ENCODE results near the gene DGCR8.

Gene DGCR8

DNA sequence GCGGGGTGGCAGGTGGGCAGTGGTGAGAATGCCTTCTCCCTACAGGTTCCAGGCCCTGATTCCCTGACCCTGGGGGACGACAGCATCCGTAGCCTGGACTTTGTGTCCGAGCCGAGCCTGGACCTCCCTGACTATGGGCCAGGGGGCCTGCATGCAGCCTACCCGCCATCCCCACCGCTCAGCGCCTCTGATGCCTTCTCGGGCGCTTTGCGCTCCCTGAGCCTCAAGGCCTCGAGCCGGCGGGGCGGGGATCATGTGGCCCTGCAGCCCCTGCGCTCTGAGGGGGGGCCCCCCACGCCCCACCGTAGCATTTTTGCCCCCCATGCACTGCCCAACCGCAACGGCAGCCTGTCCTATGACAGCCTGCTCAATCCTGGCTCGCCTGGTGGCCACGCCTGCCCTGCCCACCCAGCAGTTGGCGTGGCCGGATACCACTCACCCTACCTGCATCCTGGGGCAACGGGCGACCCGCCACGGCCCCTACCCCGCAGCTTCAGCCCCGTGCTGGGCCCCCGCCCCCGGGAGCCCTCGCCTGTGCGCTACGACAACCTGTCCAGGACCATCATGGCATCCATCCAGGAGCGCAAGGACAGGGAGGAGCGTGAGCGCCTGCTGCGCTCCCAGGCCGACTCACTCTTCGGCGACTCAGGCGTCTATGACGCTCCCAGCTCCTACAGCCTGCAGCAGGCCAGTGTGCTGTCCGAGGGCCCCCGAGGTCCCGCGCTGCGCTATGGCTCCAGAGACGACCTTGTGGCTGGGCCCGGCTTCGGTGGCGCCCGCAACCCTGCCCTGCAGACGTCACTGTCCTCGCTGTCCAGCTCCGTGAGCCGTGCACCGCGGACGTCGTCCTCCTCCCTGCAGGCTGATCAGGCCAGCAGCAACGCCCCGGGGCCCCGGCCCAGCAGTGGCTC, 62.9 kb downstream of the DGCR8 start:
- no peaks in the 10 kb centered on the region for H3K4me1 ChIP-seq (ENCODE audit: control insufficient read depth, low read depth, low read length)
- no peaks in the 10 kb centered on the region for H3K27me3 ChIP-seq (ENCODE audit: control insufficient read depth, insufficient read depth, low read length)
- no peak overlapping the region for H3K27ac ChIP-seq (ENCODE audit: low read length)
- no peaks in the 10 kb centered on the region for H3K9me3 ChIP-seq (ENCODE audit: control insufficient read depth, low read depth, low read length)
- H3K9ac ChIP-seq (ENCODE audit: low read length): no peak overlapping the region
- H3K36me3 ChIP-seq (ENCODE audit: control insufficient read depth, low read depth, low read length): peaks cover 3% of the 10 kb centered on the region
- no peak overlapping the region for H3K4me3 ChIP-seq (ENCODE audit: low read length)

DNA sequence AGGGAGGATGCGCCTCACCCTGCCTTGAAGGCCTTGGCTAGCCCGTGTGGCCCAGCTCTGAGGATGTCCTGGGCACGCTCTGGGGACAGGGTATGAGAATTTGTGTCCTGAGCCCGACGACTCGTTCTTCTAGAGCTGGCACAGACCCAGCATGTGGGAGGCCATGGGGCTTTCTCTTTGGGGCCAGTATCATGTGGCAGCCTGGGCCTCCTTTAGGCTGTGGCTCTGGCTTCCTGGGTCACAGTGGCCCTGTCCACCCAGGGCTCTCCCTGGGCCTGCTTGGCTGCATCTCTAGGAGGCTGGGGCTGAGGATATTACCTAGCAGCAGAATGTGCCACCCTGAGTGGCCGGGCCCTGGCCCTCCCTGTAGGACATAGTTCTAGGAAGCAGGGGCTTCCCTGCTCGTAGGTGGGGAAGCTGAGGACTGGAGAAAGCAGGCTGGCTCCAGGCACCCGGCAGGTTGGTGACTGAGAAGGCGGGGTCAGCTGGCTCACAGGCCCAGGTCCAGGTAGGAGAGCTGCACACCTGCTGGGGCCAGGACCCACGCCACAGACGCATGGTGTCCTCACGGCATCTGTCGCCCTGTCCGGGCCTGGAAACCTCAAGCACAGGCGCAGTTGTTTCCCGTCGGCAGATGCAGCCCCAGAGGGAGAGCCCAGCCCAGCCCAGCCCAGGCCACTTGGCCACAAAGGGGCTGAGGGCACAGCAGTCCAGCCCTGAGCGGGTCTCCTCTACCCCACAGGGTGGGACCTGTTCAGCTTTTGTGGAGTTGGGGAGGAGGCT, 64.0 kb downstream of the DGCR8 start:
- no peak overlapping the region for H3K4me3 ChIP-seq (ENCODE audit: low read length)
- H3K9me3 ChIP-seq (ENCODE audit: control insufficient read depth, low read depth, low read length): no peaks in the 10 kb centered on the region
- no peaks in the 10 kb centered on the region for H3K27me3 ChIP-seq (ENCODE audit: control insufficient read depth, insufficient read depth, low read length)
- no peak overlapping the region for H3K9ac ChIP-seq (ENCODE audit: low read length)
- no peaks in the 10 kb centered on the region for H3K4me1 ChIP-seq (ENCODE audit: control insufficient read depth, low read depth, low read length)
- H3K27ac ChIP-seq (ENCODE audit: low read length): no peak overlapping the region
- peaks cover 3% of the 10 kb centered on the region for H3K36me3 ChIP-seq (ENCODE audit: control insufficient read depth, low read depth, low read length)

DNA sequence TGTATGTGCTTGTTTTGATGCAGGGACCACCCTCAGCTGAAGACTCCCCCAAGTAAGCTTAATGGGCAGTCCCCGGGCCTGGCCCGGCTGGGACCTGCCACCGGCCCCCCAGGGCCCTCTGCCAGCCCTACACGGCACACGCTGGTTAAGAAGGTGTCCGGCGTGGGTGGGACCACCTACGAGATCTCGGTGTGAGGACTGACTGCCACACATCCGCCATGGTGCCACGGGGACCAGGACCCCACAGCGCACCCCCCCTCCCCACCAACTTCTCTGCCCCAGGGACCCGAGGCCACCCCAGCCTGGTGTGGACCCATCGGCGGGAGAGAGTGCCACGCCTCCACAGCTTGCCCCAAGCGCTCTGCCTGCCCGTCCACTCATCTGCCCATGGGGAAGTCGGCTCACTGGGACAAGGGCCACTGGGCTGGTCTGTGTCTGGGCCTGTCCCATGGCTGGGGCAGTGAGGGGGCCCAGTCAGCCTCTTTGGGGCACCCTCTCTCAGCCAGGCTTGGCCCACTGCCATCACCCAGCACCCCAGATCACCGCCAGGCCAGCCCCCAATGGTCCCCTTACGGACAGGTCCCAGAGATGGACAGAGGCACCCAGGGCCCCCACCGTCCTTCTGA, 65.3 kb downstream of the DGCR8 start:
- no peaks in the 10 kb centered on the region for H3K4me1 ChIP-seq (ENCODE audit: control insufficient read depth, low read depth, low read length)

DNA sequence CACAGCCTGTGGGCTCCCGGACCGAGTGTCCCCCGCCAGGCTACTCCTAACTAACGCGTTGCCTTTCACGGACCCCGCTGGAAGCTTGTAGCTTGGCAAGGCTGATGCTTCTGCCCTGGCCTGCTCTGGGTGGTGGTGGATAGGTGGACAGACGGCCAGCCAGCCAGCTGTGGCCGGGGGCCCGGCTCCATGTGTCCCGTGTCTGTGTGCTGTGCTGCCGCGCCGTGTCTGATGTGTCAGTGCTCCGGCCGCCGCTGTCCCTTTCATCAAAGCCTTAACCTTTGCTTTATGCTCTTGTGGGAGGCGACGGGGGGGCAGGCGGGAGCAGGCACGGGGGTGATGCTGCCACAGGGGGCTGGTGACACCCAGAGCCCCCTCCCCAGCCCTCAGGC, 65.8 kb downstream of the DGCR8 start:
- Histone ChIP-seq H3K27me3 (ENCODE audit: control insufficient read depth, insufficient read depth, low read length) (no peaks in the 10 kb centered on the region), H3K9ac (ENCODE audit: low read length) (no peak overlapping the region), H3K4me3 (ENCODE audit: low read length) (no peak overlapping the region), H3K4me1 (ENCODE audit: control insufficient read depth, low read depth, low read length) (no peaks in the 10 kb centered on the region), H3K36me3 (ENCODE audit: control insufficient read depth, low read depth, low read length) (no peaks in the 10 kb centered on the region), H3K9me3 (ENCODE audit: control insufficient read depth, low read depth, low read length) (no peaks in the 10 kb centered on the region), H3K27ac (ENCODE audit: low read length) (no peak overlapping the region)

More for the DNA sequence above, 65.3 kb downstream of the DGCR8 start:
- H3K36me3 ChIP-seq (ENCODE audit: control insufficient read depth, low read depth, low read length): no peaks in the 10 kb centered on the region
- no peak overlapping the region for H3K27ac ChIP-seq (ENCODE audit: low read length)
- H3K4me3 ChIP-seq (ENCODE audit: low read length): no peak overlapping the region
- no peak overlapping the region for H3K9ac ChIP-seq (ENCODE audit: low read length)
- H3K27me3 ChIP-seq (ENCODE audit: control insufficient read depth, insufficient read depth, low read length): no peaks in the 10 kb centered on the region
- H3K9me3 ChIP-seq (ENCODE audit: control insufficient read depth, low read depth, low read length): no peaks in the 10 kb centered on the region

- Histone ChIP-seq H3K27ac (ENCODE audit: low read length) (no peak overlapping the region), H3K9me3 (ENCODE audit: control insufficient read depth, low read depth, low read length) (no peaks in the 10 kb centered on the region), H3K9ac (ENCODE audit: low read length) (no peak overlapping the region), H3K4me1 (ENCODE audit: control insufficient read depth, low read depth, low read length) (no peaks in the 10 kb centered on the region), H3K27me3 (ENCODE audit: control insufficient read depth, insufficient read depth, low read length) (no peaks in the 10 kb centered on the region), H3K36me3 (ENCODE audit: control insufficient read depth, low read depth, low read length) (no peaks in the 10 kb centered on the region), H3K4me3 (ENCODE audit: low read length) (no peak overlapping the region)
Measured at GRCh38 chr22:20146777-20147176, 66.7 kb downstream of the DGCR8 start.

GRCh38 chr22:20147237-20147988, 67.4 kb downstream of the DGCR8 start:
- Histone ChIP-seq H3K4me3 (ENCODE audit: low read length) (no peak overlapping the region), H3K27ac (ENCODE audit: low read length) (no peak overlapping the region), H3K9me3 (ENCODE audit: control insufficient read depth, low read depth, low read length) (no peaks in the 10 kb centered on the region), H3K36me3 (ENCODE audit: control insufficient read depth, low read depth, low read length) (no peaks in the 10 kb centered on the region), H3K9ac (ENCODE audit: low read length) (no peak overlapping the region), H3K27me3 (ENCODE audit: control insufficient read depth, insufficient read depth, low read length) (no peaks in the 10 kb centered on the region), H3K4me1 (ENCODE audit: control insufficient read depth, low read depth, low read length) (no peaks in the 10 kb centered on the region)

DNA sequence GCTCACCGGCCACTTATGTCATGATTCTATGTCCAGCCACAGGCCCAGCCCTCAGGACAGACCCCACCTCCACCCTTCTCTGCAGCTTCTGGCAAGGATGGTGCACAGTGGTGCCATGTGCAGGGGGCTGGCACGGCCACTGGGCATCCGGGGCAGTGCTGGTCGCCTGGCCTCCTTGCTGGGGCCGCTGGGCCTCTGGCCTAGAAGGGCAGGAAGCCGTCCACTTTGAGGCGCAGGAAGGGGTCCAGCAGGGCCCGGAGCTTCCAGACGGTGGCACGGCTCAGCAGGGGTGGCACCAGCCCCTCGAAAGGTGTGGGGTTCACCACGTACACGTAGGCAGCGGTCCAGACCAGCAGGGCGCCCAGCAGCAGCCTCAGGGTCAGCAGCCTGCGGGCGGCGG, 68.4 kb downstream of the DGCR8 start:
- H3K9ac ChIP-seq (ENCODE audit: low read length): no peak overlapping the region
- H3K4me1 ChIP-seq (ENCODE audit: control insufficient read depth, low read depth, low read length): no peaks in the 10 kb centered on the region
- H3K36me3 ChIP-seq (ENCODE audit: control insufficient read depth, low read depth, low read length): no peaks in the 10 kb centered on the region
- no peaks in the 10 kb centered on the region for H3K27me3 ChIP-seq (ENCODE audit: control insufficient read depth, insufficient read depth, low read length)
- no peak overlapping the region for H3K4me3 ChIP-seq (ENCODE audit: low read length)
- H3K9me3 ChIP-seq (ENCODE audit: control insufficient read depth, low read depth, low read length): no peaks in the 10 kb centered on the region
- no peak overlapping the region for H3K27ac ChIP-seq (ENCODE audit: low read length)

- Histone ChIP-seq H3K4me3 (ENCODE audit: low read length) (no peak overlapping the region), H3K9me3 (ENCODE audit: control insufficient read depth, low read depth, low read length) (no peaks in the 10 kb centered on the region), H3K9ac (ENCODE audit: low read length) (no peak overlapping the region), H3K4me1 (ENCODE audit: control insufficient read depth, low read depth, low read length) (peaks cover 4% of the 10 kb centered on the region), H3K36me3 (ENCODE audit: control insufficient read depth, low read depth, low read length) (no peaks in the 10 kb centered on the region), H3K27me3 (ENCODE audit: control insufficient read depth, insufficient read depth, low read length) (no peaks in the 10 kb centered on the region), H3K27ac (ENCODE audit: low read length) (no peak overlapping the region)
Measured at GRCh38 chr22:20149257-20150250, 69.5 kb downstream of the DGCR8 start.

DNA sequence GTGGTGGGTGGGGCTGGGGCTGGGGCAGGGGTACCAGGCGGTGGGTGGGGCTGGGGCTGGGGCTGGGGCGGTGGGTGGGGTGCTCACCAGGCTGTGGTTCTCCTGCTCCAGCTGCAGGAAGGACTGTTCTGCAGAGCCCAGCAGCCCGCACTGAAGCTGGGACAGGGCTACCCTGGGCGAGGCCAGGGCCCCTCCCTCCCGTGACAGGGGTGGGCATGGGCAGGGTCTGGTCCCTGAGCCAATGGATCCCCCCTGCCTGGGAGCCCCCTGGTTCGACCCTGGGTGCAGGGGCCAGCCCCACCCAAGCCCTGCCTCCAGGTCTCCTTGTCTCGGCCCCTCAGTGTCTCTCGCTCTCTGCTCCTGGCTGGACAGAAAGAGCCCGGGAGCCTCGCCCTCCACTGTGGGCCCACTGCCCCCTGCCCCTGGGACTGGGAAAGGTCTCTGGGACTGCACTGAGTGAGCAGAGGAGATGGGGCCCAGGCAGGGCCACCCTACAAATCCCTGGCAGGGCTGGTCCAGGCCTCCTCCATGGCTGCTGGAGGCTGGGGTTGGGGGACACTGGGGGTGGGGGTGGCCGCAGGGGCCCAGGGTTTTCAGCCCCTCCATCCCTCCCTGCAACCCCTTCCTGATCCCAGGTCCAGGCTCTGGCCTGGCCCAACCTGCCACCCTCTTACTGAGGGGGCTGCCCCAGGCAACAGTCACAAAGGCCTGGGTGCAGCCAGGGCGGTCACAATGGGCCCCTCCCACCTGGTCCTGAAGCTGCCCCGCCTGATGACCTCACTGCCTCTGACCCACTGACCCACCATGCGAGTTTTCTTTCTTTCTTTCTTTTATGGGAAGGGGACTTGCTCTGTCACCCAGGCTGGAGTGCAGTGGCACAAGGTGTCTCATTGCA, 70.6 kb downstream of the DGCR8 start, which contains the start of gene CCDC188:
Gene CCDC188, minus strand, starts transcription at position 675 of the 895 bp plus-strand sequence. Its CDS starts 69 bp downstream, at position 606.
- Histone ChIP-seq H3K9me3 (ENCODE audit: control insufficient read depth, low read depth, low read length) (no peaks in the 10 kb centered on the region), H3K36me3 (ENCODE audit: control insufficient read depth, low read depth, low read length) (no peaks in the 10 kb centered on the region), H3K9ac (ENCODE audit: low read length) (no peak within 1 kb of the TSS), H3K27me3 (ENCODE audit: control insufficient read depth, insufficient read depth, low read length) (no peaks in the 10 kb centered on the region), H3K4me3 (ENCODE audit: low read length) (no peak within 1 kb of the TSS), H3K27ac (ENCODE audit: low read length) (no peak within 1 kb of the TSS), H3K4me1 (ENCODE audit: control insufficient read depth, low read depth, low read length) (peaks cover 4% of the 10 kb centered on the region)

DNA sequence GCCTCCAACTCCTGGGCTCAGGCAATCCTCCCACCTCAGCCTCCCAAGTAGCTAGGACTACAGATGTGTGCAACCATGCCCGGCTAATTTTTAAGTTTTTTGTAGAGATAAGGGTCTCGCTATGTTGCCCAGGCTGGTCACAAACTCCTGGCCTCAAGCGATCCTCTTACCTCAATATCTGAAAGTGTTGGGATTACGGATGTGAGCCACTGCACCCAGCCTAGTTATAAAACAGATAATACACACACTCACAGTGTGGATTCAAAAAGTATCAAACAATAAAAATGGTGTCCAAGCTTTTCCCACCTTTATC, 71.2 kb downstream of the DGCR8 start:
- H3K36me3 ChIP-seq (ENCODE audit: control insufficient read depth, low read depth, low read length): no peaks in the 10 kb centered on the region
- no peaks in the 10 kb centered on the region for H3K9me3 ChIP-seq (ENCODE audit: control insufficient read depth, low read depth, low read length)
- H3K4me1 ChIP-seq (ENCODE audit: control insufficient read depth, low read depth, low read length): peaks cover 4% of the 10 kb centered on the region
- H3K4me3 ChIP-seq (ENCODE audit: low read length): no peak overlapping the region
- H3K9ac ChIP-seq (ENCODE audit: low read length): no peak overlapping the region
- no peak overlapping the region for H3K27ac ChIP-seq (ENCODE audit: low read length)
- no peaks in the 10 kb centered on the region for H3K27me3 ChIP-seq (ENCODE audit: control insufficient read depth, insufficient read depth, low read length)
